ENCODE data around the gene FBXL16.

The FBXL16 gene

DNA sequence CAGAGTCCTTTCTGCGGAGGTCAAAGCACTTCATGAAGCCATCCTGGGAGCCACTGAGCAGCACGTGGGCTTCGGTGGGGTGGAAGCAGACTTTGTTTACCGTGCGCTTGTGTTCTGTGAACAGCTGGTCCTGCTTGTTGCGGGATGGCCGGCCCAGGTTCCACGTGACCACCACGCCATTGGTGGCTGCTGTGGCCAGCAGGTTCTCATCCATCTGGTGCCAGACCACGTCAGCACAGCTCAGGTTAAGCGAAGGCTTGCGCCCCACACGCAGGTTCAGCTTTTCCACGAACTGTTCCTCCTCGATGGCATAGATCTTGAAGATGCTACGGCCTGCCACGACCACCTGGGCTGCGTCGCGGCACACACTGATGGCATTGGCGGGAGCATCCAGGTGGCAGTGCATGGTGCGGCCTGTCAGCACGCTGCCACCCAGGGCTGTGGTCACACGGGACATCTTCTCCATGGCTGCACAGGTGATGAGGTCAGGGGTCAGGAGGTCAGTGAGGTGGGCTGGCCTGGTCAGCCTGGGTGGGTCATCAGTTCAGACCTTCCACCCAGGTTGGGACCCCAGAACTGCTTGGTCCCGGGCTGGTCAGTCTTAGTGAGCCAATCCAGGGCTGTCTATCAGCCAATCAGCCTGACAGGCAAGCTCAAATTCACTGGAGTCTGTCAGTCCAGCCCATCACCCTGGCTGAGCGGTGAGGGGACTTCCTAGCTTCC lies 16.3 kb downstream of the FBXL16 start:
- no peak for DNase-seq

- no peak for DNase-seq
Observed at GRCh38 chr16:687499-687898, 18.1 kb downstream of the FBXL16 start.

DNA sequence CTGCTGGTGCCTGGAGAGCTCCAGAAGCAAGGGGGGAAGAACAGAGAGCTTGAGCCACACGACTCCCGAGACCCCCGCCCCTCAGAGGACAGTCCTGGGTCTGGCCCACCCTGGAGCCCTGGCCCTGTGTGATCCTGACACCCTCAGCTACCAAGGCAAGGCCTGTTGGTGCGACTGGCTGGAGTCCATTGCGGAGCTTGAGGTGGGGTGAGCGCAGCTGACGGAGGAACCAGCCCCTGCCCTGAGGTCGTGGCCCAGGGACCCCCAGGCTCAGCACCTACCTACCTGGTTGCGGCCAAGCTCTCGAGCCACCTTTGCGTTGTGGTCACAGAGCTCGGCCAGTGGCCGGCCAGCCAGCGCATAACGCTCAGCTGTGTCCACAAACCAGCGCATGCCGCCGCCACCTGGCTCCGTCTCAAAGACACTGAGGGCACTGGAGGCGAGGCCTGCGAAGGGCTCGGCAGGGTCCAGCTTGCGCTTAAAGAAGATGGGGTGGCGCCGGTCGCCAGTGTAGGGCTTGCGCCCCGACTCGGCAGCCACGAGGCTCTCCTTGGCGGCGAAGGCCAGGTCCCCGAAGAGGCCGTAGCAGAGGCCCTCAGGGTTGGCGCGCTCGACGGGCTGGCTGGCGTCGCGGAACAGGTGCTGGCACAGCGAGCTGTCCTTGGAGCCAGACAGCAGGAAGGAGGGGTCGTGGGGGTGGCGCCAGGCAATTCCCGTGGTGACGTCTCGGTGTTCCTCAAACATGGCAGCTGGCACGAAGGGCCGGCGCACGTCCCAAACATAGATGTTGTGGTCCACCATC lies 18.9 kb downstream of the FBXL16 start:
- no peak for DNase-seq

DNA sequence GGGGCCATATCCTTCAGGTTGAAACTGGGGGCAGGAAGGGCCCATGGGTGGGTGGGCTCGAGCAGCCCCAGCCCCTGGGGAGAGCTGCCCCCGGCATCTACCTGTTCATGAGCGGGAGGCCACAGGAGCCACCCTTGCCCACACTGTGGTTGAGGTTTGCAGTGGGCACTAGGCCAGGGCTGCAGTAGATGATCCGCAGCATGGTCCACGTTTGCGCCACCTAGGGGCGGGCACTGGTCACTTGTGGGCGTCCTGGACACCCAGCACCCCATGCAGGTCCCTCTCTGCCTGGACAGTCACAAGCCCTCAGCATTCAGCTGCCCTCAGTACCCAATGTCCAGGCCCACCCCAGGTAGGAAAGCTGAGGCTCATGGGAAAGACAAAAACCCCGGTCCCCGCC lies 19.6 kb downstream of the FBXL16 start:
- no peak for DNase-seq

GRCh38 chr16:684961-685696 lies 20.5 kb downstream of the FBXL16 start:
- no peak for DNase-seq

GRCh38 chr16:684071-684794 lies 21.4 kb downstream of the FBXL16 start, which contains the start of gene JMJD8:
TSS of gene JMJD8 (minus strand) at chr16:684334. CDS start at chr16:684319, 15 bp downstream.
- DNase-seq = peak; percentile 92 to 97 (median 96)

DNA sequence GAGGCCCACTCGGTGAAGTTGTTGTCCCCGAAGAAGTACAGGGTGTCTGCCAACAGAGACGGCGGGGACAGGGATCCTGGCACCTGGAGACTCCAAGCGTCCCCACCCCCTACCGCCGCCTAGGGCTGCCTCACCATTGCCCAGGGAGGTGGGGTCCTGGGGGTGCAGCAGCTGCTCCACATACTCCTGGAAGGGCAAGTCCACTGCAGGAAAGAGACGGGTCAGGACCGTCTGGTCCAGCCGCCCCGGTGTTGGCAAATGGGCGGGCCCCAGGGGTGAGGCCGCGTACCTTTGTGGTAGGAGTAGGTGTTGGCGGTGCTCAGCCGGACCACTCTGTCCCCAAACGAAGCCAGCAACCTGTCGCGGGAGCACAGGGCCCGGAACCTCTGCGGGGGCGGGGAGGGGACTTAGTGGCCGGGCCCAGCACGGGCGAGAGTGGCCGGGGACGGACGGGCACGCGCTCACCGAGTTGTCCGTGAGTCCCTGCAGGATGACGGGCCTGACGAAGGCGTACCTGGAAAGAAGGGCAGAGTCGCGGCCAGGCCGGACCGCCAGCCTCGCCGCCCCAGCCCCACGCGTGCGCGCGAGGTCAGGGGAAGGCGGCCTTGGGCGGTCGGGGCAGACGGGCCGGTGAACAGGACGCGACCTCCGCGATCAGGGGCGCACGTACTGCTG lies 22.1 kb downstream of the FBXL16 start:
- no peak for DNase-seq

DNA sequence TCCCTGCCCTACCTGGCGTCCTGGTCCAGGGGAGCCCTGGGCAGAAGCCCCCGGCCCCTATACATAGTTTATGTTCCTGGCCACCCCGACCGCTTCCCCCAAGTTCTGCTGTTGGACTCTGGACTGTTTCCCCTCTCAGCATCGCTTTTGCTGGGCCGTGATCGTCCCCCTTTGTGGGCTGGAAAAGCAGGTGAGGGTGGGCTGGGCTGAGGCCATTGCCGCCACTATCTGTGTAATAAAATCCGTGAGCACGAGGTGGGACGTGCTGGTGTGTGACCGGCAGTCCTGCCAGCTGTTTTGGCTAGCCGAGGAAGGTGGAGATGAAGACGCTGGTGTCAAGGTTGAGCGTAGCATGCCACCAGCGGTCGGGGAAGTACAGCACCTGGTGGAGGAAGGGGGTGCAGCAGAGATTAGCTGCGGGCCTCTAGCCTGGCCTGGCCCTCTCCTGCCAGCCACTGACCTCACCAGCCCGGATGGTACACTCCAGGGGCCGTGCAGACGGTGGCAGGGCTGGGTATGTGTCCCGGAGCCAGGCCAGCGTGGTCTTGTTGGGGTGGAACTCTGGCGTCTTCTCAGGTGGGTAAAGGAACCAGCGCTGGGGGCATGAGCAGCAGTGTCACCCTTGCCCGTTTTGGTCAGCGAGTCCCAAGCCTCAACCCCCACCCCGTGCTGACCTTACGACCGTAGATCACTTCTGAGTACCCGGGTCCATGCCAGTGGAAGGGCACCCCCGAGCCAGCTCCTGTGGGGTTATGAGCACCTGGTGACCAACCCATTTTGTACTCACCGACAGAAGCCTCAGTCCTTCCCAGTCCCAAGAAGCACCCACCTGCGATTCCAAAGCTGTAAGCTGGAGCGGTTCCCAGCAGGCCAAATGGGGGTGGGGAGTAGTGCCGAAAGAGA lies 22.9 kb downstream of the FBXL16 start:
- no peak for DNase-seq

DNA sequence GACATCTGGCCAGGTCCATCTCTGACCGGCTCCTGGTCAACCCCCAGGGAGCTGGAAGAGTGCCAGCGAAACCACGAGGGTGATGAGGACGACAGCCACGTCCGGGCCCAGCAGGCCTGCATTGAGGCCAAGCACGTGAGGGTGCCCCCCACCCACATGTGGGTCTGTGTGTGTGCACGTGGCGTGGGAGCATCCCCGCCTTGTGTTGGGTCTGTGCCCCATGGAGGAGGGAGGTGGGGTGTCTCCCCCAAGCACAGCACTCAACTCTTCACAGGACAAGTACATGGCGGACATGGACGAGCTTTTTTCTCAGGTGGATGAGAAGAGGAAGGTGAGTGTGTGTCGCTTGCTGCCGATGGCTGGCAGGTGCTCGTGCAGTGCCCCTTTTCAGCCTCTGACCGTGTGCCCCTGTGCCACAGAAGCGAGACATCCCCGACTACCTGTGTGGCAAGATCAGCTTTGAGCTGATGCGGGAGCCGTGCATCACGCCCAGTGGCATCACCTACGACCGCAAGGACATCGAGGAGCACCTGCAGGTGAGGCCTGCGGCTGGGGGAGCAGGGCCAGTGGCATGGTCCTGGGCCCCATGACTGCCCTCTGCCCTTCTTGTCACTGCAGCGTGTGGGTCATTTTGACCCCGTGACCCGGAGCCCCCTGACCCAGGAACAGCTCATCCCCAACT lies 23.7 kb downstream of the FBXL16 start:
- no peak for DNase-seq

GRCh38 chr16:680967-681745 lies 24.4 kb downstream of the FBXL16 start:
- DNase-seq = no peak

- DNase-seq = no peak
Observed at GRCh38 chr16:680625-680945, 25.0 kb downstream of the FBXL16 start.

- DNase-seq = peak; percentile 80 to 90 (median 85)
Observed at GRCh38 chr16:679814-680624, 25.6 kb downstream of the FBXL16 start, which contains the start of gene STUB1. TSS of gene STUB1 (plus strand) at chr16:680410. CDS start at chr16:680526, 116 bp downstream.

DNA sequence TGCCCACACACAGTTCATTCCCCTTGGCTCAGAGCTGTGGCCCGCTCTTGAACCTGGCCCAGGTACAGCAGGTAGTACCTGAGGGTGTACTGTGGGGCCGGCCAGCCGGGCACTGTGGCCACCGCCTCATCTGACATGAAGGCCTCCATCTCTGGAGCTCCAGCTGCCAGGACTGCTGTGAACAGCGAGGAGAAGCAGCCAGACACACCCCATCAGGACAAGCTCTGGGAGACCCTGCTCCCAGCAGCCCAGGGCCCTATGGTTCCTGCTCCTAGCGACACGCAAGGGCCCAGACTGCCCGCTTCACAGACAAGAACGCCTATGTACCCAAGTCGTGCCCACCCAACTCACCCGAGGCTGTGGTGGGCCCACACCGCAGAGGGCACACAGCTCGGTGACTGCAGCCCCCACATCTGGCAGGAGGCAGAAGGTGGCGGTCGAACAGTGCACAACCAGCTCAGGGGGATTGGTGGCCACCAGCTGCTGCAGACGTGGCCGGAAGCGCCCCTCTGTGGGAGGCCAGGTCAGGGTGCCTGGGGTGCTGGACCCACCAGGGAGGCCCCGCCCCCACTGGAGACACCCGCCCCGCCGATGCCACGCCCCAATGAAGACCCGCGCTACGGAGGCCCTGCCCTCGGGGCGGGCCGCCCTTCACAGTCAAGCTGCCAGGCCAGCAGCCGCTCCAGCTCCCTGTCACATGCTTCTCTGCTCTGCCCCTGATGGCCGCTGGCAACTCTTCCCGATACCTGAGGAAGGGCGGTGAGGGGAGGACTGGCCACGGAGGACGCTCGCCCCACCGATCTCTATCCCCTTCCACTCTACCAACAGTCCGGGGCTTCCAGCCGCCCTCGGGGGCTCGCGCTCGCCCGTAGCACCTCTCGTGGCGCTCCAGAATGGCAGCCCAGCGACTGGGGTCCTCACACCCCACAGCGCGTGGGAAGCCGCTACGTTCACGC lies 26.5 kb downstream of the FBXL16 start:
- DNase-seq = peak in 3 of 5 donors; percentile 49 to 53 (median 51)

DNA sequence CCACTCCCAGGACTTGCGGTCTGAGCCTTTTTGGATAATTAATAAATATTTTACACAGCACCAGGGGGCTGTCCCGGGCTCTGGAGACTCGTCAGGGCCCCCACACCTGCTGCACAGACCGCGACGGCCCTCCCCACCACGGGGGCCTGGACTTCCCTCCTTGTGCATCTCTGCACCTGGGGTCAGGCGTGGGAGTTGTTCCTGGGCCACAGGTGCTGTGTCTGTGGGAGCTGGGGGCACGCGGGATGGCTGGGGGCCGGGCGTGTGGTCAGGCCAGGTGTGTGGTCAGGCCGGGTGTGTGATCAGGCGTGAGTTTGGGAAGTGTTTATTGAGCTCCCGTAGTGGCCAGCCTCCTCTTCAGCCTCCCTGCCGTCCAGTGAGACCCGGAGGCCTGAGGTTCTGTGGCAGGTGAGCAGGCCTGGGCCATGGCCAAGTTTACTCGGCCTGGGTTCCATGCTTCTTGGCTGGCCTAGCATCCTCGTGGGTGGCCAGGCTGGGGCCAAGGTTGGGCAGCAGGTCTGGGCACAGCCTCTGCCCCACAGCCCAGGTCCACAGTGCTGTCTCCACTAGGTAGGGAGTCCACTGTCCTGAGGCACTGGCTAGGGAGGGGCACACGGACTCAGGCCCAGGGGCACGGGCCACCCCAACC lies 27.3 kb downstream of the FBXL16 start:
- DNase-seq = no peak

DNA sequence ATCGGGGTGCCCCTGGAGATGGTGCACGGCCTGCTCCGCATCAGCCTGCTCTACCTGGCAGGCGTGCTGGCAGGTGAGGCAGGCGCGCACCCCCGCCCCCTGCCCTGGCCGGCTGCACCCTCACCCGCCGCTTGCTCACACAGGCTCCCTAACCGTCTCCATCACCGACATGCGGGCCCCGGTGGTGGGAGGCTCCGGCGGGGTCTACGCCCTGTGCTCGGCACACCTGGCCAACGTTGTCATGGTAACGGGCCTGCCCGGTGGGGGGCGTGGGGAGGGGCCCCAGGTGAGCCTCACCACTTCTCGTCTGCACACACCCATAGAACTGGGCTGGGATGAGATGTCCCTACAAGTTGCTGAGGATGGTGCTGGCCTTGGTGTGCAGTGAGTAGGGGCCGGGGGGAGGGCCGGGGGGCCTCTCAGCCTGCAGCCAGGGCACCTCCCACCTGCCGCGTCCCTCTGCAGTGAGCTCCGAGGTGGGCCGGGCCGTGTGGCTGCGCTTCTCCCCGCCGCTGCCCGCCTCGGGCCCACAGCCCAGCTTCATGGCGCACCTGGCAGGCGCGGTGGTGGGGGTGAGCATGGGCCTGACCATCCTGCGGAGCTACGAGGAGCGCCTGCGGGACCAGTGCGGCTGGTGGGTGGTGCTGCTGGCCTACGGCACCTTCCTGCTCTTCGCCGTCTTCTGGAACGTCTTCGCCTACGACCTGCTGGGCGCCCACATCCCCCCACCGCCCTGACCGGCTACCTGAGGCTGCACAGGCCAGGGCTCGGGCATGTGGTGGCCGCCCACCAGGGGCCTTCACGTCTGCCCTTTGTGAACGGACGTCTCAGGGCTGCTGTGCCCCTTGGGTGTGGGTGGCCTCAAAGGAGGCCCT lies 28.0 kb downstream of the FBXL16 start:
- DNase-seq = no peak

- peak in 1 of 5 donors; percentile 45 for DNase-seq
Observed at GRCh38 chr16:676913-677312, 28.7 kb downstream of the FBXL16 start.

Data from T-helper 1 cell (primary cell).